Omental fat pad (tissue), 4 donors: ENCODE results near the gene STX12. TPM values are rescaled to one million over a fixed set of nuclear protein-coding genes. Genes with fewer than 3 reads are reported as not detected.

Source experiments
- ATAC-seq: fragments of 150-250 bp; one replicate; pipeline ENCODE4 v1.9.1; 2016; ENCODE audit warnings: mild to moderate bottlenecking, moderate library complexity; ENCODE audit not compliant: low FRiP score
- DNase-seq: peaks from one replicate; pipeline ENCODE4 v3.0.0-alpha.2; 2019; ENCODE audit warnings: low spot score
- total RNA-seq, 4 donors: library from RNA; depleted of rRNA; stranded (reverse); fragments of >200 nt; gene quantifications; one replicate each; pipeline ENCODE4 v1.1.0, GENCODE V29; 2016
- TF ChIP-seq, protein P1 (sequence below), 3 donors: fragments of 450-650 bp; IDR thresholded peaks; one replicate each; pipeline ENCODE4 v1.5.1; 2016 to 2017; ENCODE audit warnings: antibody characterized with exemption in 3 of 3, mild to moderate bottlenecking in 3 of 3, moderate library complexity in 2 of 3

Gene STX12
- total RNA-seq, 4 donors from 2014 or later: 78.5 to 116 (median 95.7) TPM

DNA sequence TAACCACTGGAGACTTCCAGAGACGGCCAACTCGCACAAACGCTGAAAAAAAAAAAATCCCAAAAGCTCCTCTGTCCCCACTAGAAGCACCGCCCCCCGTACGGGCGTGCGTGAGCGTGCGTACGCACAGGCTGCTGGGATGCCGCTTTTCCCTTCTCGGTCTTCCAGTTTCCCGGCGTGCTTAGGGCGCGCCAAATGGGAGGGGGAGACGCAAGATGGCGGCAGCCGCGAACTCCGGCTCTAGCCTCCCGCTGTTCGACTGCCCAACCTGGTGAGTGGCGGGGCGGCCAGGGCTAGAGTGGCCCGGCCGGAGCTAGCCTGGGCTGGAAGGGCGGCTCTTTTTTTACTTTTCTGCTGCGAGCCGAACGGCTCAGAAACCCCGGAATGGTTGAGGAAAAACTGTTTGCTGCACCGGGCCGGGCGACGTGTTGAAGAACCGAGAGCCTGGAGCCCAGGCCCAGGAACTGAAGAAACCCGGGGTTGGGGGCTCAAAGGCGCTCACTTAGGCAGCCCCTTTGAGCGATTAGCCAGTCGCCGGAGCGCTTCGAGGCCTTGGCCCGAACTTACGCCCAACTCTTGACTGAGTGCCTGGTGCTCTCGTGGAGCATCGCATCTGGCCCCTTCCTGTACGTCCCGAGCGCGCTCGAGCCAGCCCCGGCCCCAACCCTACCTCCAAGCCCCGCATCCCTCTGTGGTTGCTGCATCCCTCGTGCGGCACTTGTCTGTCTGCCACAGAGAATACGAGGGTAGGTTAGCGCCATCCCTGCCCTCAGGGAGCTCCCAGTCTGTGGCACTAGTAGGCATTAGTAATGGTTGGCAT, 57.8 kb downstream of the STX12 start, which contains the start of gene PPP1R8:
TSS of gene PPP1R8 (plus strand) at position 162 of the 820 bp plus-strand sequence. CDS start at position 216, 54 bp downstream.
- TF ChIP-seq, protein P1, sequence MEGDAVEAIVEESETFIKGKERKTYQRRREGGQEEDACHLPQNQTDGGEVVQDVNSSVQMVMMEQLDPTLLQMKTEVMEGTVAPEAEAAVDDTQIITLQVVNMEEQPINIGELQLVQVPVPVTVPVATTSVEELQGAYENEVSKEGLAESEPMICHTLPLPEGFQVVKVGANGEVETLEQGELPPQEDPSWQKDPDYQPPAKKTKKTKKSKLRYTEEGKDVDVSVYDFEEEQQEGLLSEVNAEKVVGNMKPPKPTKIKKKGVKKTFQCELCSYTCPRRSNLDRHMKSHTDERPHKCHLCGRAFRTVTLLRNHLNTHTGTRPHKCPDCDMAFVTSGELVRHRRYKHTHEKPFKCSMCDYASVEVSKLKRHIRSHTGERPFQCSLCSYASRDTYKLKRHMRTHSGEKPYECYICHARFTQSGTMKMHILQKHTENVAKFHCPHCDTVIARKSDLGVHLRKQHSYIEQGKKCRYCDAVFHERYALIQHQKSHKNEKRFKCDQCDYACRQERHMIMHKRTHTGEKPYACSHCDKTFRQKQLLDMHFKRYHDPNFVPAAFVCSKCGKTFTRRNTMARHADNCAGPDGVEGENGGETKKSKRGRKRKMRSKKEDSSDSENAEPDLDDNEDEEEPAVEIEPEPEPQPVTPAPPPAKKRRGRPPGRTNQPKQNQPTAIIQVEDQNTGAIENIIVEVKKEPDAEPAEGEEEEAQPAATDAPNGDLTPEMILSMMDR (IDR thresholded peaks at IDR 0.05): no peak
- ATAC-seq (peak; percentile 98), DNase-seq (peak; percentile 61)

GRCh38 chr1:27831568-27832410, 58.8 kb downstream of the STX12 start:
- DNase-seq (no peak), ATAC-seq (no peak)
- TF ChIP-seq, protein P1 (IDR thresholded peaks at IDR 0.05): no peak

- DNase-seq (no peak), ATAC-seq (no peak)
- TF ChIP-seq, protein P1 (IDR thresholded peaks at IDR 0.05): no peak
These were observed 59.7 kb downstream of the STX12 start for GRCh38 chr1:27832762-27833161.

- TF ChIP-seq, protein P1 (IDR thresholded peaks at IDR 0.05): no peak
- DNase-seq: no peak
- no peak for ATAC-seq
These were observed 60.5 kb downstream of the STX12 start for GRCh38 chr1:27833470-27833869.

DNA sequence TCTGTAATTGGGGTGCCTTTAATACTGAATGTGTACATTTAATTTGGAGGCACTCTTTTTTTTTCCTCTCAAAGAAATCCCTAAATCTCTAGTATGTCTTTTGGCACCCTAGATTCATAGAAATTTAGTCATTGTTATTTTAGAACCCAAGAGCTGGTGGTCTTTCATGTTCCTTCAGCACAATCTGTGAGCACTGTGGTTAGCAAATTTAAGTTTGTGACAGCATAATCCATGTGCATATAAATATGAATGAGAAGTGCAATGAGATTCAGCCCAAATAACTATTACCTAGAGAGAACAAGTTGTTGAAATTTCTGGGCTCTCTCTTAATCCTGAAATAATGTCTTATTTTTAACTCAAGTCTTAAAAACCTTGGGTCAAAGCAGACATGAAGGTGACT, 62.0 kb downstream of the STX12 start:
- TF ChIP-seq, protein P1 (IDR thresholded peaks at IDR 0.05): no peak
- no peak for DNase-seq
- ATAC-seq: no peak

DNA sequence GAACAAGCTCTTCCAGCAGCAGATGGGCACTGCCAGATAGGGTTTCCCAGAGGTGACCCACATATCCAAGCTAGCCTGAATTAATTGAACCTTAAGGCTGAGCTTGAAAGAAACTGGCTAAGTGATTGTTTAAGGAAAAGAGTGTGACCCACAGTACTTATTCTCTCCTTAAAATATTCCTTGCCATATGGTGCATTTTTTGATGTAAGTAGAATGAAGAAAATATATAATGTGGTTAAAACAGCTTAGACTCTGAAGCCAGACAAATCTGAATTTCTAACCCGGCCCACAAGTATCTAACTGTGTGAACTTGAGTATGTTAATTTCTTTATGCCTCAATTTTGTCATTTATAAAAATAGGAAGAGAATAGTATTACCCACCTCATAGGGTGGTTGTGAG, 62.5 kb downstream of the STX12 start:
- no peak for DNase-seq
- ATAC-seq: no peak
- TF ChIP-seq, protein P1 (IDR thresholded peaks at IDR 0.05): no peak
